Measurements from ENCODE around the gene SP2. TPM values are rescaled to one million over a fixed set of nuclear protein-coding genes. Genes with fewer than 3 reads are reported as not detected.

Gene SP2
- total and polyA plus RNA-seq, 11 donors: 4.1 to 21.2 (median 16.0) TPM

DNA sequence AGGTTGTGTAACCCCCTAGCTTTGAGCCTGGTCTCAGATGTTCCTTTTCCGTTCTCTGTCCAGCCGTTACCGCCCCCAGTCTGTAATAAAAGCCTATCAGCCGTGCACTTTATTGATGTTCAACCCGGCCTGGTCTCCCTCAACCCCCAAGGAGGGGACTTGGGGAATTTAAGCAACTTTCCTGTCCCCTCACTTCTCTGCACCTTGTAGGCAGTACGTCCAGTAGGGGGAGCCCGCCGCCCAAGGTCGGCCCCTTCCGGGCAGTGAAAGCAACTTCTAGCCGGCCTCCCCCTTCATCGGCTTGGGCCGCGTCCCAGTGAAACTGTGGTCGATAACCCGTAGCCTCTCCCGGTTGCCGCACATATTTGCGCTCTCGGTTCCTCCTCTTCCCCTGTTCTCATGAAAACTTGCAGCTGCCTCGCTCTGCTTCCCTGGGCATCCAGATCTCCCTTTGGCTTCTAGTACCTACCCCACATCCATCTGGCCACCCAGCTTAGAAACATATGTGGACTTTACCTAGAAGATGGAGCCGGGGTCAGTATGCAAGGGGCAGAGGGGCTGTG is 53.2 kb downstream of the SP2 start:
- ATAC-seq (peak; percentile 68 to 89 (median 84)), DNase-seq (peak; percentile 88 to 95 (median 89))
- intact Hi-C loops (cut with DNase I): loop anchor here (1.0 to 10.0 kb wide), 8 partner anchors 21 to 107 kb away; partner anchors contain the start of genes SCRN2 (in 8 of the 10), SP2 (in 4 of the 10) and CDK5RAP3 (in 2 of the 10)
- Histone ChIP-seq H3K27ac (peak overlapping the region; percentile 23 to 76 (median 58)), H3K4me3 (peak overlapping the region in 10 of 12 donors; percentile 31 to 49 (median 38)), H3K36me3 (peaks cover 0 to 36% (median 16%) of the 10 kb centered on the region in 9 donors), H3K4me1 (peaks cover 5 to 53% (median 16%) of the 10 kb centered on the region in 12 donors), H3K9me3 (no peaks in the 10 kb centered on the region), H3K27me3 (no peaks in the 10 kb centered on the region)
- TF ChIP-seq, protein P1, sequence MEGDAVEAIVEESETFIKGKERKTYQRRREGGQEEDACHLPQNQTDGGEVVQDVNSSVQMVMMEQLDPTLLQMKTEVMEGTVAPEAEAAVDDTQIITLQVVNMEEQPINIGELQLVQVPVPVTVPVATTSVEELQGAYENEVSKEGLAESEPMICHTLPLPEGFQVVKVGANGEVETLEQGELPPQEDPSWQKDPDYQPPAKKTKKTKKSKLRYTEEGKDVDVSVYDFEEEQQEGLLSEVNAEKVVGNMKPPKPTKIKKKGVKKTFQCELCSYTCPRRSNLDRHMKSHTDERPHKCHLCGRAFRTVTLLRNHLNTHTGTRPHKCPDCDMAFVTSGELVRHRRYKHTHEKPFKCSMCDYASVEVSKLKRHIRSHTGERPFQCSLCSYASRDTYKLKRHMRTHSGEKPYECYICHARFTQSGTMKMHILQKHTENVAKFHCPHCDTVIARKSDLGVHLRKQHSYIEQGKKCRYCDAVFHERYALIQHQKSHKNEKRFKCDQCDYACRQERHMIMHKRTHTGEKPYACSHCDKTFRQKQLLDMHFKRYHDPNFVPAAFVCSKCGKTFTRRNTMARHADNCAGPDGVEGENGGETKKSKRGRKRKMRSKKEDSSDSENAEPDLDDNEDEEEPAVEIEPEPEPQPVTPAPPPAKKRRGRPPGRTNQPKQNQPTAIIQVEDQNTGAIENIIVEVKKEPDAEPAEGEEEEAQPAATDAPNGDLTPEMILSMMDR (IDR thresholded peaks at IDR 0.05): peak; percentile 85 to 96 (median 88)
- peak in 1 of 2 donors; percentile 7 for TF ChIP-seq POLR2A (IDR thresholded peaks at IDR 0.05)
- WGBS, 4 donors: 4 to 5% (median 4%) methylated on average over 22 of the region's 22 CpGs

DNA sequence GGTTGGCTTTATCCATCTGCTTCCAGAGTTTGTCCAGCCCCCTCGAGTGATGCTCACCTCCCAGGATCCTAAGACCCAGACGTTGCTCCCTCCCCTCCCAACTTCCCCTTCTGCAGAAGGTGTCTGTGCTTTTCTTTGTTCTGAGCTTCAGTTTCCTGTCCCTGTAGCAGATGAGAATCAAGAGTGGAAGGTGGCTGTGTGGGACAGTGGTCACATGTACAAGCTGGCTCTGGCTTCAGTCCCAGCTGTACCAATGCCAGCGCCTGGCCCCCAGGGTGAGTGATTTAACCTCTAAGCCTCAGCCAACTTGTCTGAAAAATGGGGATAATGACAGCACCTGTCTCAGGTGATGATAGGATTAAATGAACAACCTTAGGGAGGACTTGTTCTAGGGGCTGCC is 53.9 kb downstream of the SP2 start:
- WGBS, 4 donors: 55 to 81% (median 67%) methylated on average over 3 of the region's 3 CpGs
- peak overlapping the region in 4 of 12 donors; percentile 26 to 69 (median 62) for H3K27ac ChIP-seq
- intact Hi-C loops (cut with DNase I): loop anchor here (1.0 to 10.0 kb wide), 8 partner anchors 20 to 108 kb away; partner anchors contain the start of genes SCRN2 (in 8 of the 10), SP2 (in 4 of the 10) and CDK5RAP3 (in 2 of the 10)

DNA sequence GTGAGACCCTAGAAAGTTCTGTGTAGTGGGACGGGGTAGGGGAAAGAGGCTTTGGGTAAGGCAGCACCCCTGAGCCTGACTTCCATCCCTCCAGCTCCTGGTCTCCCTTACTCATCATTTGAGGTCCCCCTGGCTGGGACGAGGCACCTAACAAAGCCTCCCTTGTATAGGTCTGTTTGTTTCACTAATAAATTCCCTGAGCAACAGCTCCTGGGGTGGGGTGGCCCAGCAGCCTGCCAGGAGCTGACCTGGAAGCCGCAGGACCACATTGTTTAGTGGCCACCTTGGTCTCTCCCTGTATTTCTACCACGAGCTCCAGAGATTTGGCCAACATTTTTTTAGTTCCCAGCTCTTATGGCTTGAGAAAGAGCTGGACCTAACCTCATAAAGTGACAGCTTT is 54.4 kb downstream of the SP2 start:
- peaks cover 0 to 28% (median 6%) of the 10 kb centered on the region in 9 donors for H3K36me3 ChIP-seq
- DNase-seq: no peak
- no peaks in the 10 kb centered on the region for H3K9me3 ChIP-seq
- peaks cover 5 to 41% (median 16%) of the 10 kb centered on the region in 12 donors for H3K4me1 ChIP-seq
- no peak overlapping the region for H3K27ac ChIP-seq
- no peak overlapping the region for H3K4me3 ChIP-seq
- no peaks in the 10 kb centered on the region for H3K27me3 ChIP-seq
- TF ChIP-seq, protein P1 (IDR thresholded peaks at IDR 0.05): no peak
- no peak for TF ChIP-seq POLR2A (IDR thresholded peaks at IDR 0.05)
- no peak for ATAC-seq
- intact Hi-C loops (cut with DNase I): no loop called here
- WGBS, 4 donors: 93 to 98% (median 95%) methylated on average over 4 of the region's 4 CpGs

More for the DNA sequence above, 53.9 kb downstream of the SP2 start:
- H3K36me3 ChIP-seq: peaks cover 0 to 30% (median 10%) of the 10 kb centered on the region in 9 donors
- H3K4me3 ChIP-seq: peak overlapping the region in 3 of 12 donors; percentile 32 to 49 (median 47)
- H3K9me3 ChIP-seq: no peaks in the 10 kb centered on the region
- no peaks in the 10 kb centered on the region for H3K27me3 ChIP-seq
- TF ChIP-seq, protein P1 (IDR thresholded peaks at IDR 0.05): no peak
- no peak for TF ChIP-seq POLR2A (IDR thresholded peaks at IDR 0.05)
- DNase-seq: no peak
- peaks cover 5 to 46% (median 16%) of the 10 kb centered on the region in 12 donors for H3K4me1 ChIP-seq
- no peak for ATAC-seq

DNA sequence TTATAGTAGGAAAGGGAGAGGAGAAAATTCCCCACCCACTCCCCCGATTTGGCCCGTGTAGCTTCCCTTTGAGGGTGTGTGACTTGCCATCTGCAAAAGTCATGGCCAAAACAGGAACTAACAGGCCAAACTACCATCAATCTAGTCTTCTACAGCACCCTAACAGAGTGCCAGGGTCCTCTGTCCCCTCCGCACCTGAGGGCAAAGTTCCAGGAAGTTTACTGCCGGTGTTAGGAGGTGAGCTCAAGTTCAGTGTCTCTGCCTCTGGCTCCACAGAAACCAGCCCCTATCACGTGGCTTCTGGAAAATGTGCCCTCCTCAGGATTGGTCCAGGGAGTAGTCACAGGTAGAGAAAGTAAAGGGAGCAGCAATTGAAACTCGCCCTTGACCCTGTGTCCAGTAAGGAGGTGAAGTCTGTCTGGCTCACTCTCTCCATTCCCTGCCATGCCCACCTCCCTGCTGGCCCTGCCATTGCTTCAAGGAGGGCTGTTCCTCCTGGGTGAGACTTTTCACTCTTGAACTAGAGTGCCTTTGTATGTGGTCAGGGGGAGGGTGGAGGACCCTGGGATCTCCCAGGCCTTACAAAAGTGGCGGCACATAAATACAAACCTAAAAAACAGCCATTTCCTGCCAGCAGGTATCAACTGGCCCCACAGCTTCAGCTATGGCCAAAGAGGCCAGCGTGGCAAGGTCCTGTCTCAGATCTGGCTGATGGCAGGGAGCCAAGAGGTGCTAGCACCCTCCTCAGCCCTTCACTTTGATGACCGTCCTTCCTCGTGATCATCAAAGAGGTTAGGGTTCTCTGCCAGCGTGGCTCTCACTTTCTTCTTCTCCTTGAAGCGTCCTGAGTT is 56.4 kb downstream of the SP2 start:
- peaks cover 0 to 13% (median 0%) of the 10 kb centered on the region in 9 donors for H3K36me3 ChIP-seq
- DNase-seq: no peak
- H3K9me3 ChIP-seq: no peaks in the 10 kb centered on the region
- H3K4me3 ChIP-seq: no peak overlapping the region
- no peak for ATAC-seq
- 76 to 80% (median 78%) methylated on average over 12 of the region's 12 CpGs for WGBS, 4 donors
- no peak overlapping the region for H3K27ac ChIP-seq
- intact Hi-C loops (cut with DNase I): no loop called here
- peaks cover 5 to 26% (median 14%) of the 10 kb centered on the region in 12 donors for H3K4me1 ChIP-seq
- no peaks in the 10 kb centered on the region for H3K27me3 ChIP-seq
- TF ChIP-seq, protein P1 (IDR thresholded peaks at IDR 0.05): no peak
- no peak for TF ChIP-seq POLR2A (IDR thresholded peaks at IDR 0.05)
